H1 (cell line): Measurements from ENCODE around the gene ERICH3. TPM values are rescaled to one million over a fixed set of nuclear protein-coding genes. Genes with fewer than 3 reads are reported as not detected.

Experiments used
- CTCF ChIA-PET: fragments of 300-600 bp; sonication (Branson Sonifier 250); formaldehyde crosslinking; loops from one replicate; lab custom pipeline; 2021; ENCODE audit not compliant: partially characterized antibody; lab: Charles Lee
- POLR2A ChIA-PET: fragments of 300-600 bp; sonication (Branson Sonifier 250); formaldehyde crosslinking; loops from one replicate; lab custom pipeline; 2021; ENCODE audit warnings: inconsistent platforms; ENCODE audit not compliant: partially characterized antibody; lab: Charles Lee
- DNase-seq, 2 experiments: peaks; one replicate each; pipeline versions ENCODE4 v3.0.0 to v3.0.0-alpha.2; 2010 to 2022; ENCODE audit warnings: low spot score in 2 of 2, low read depth in 1 of 2, mixed read lengths in 1 of 2
- FAIRE-seq: peaks from 2 replicates; lab custom pipeline; 2011; peaks lifted over from hg19 to GRCh38; lab: Jason Lieb, UNC
- H2AFZ ChIP-seq: 2 replicates; pipeline ENCODE4 v1.8.1; 2012; ENCODE audit warnings: low read length, inconsistent platforms
- H2AK5ac ChIP-seq: 2 replicates; pipeline ENCODE4 v1.6.1; 2013; ENCODE audit warnings: low read depth, low read length
- H2BK120ac ChIP-seq: replicated peaks from 2 replicates; pipeline ENCODE3; 2013; ENCODE audit warnings: low read depth, low read length, inconsistent platforms
- H2BK12ac ChIP-seq: 2 replicates; pipeline ENCODE4 v1.6.1; 2013; ENCODE audit warnings: low read depth, low read length
- H2BK15ac ChIP-seq: 2 replicates; pipeline ENCODE4 v1.6.1; 2013; ENCODE audit warnings: low read length
- H2BK20ac ChIP-seq: 2 replicates; pipeline ENCODE4 v1.6.1; 2013; ENCODE audit warnings: low read length
- H2BK5ac ChIP-seq: 2 replicates; pipeline ENCODE4 v1.6.1; 2013; ENCODE audit warnings: low read depth, low read length
- H3K14ac ChIP-seq: 2 replicates; pipeline ENCODE4 v1.6.1; 2013; ENCODE audit warnings: inconsistent platforms; ENCODE audit not compliant: insufficient read length
- H3K18ac ChIP-seq: 2 replicates; pipeline ENCODE4 v1.6.1; 2013; ENCODE audit warnings: low read length; ENCODE audit errors: extremely low read depth
- H3K23ac ChIP-seq: 2 replicates; pipeline ENCODE4 v1.6.1; 2013; ENCODE audit warnings: inconsistent platforms; ENCODE audit not compliant: insufficient read length
- H3K23me2 ChIP-seq: 2 replicates; pipeline ENCODE4 v1.6.1; 2013; ENCODE audit warnings: low read depth, low read length
- H3K27ac ChIP-seq: 2 replicates; pipeline ENCODE4 v1.6.1; 2011; ENCODE audit warnings: low read depth, low read length, inconsistent platforms
- H3K27me3 ChIP-seq, 4 experiments: replicated peaks in 1 of 4; 1 replicate in 1 of 4; 2 replicates in 3 of 4; pipeline versions ENCODE4 v1.6.1 to v1.8.1; 2011 to 2013; ENCODE audit warnings: low read length in 3 of 4, mild to moderate bottlenecking in 3 of 4, inconsistent platforms in 2 of 4, mixed read lengths in 2 of 4, moderate library complexity in 1 of 4; ENCODE audit not compliant: control insufficient read depth in 3 of 4, insufficient read depth in 3 of 4; ENCODE audit errors: extremely low read depth in 1 of 4
- H3K36me3 ChIP-seq, 4 experiments: 2 replicates each; pipeline versions ENCODE4 v1.6.1 to v1.8.1; 2011 to 2013; ENCODE audit warnings: mild to moderate bottlenecking in 4 of 4, low read length in 3 of 4, moderate library complexity in 2 of 4, control low read depth in 1 of 4, inconsistent platforms in 1 of 4; ENCODE audit not compliant: insufficient read depth in 4 of 4, control insufficient read depth in 2 of 4
- H3K4ac ChIP-seq: replicated peaks from 2 replicates; pipeline ENCODE3; 2013; ENCODE audit warnings: low read length, low read depth, mixed read lengths, inconsistent platforms; ENCODE audit not compliant: insufficient read length
- H3K4me1 ChIP-seq, 4 experiments: replicated peaks in 1 of 4; 1 replicate in 1 of 4; 2 replicates in 3 of 4; pipeline versions ENCODE4 v1.6.1 to v1.8.1; 2011 to 2013; ENCODE audit warnings: low read length in 3 of 4, inconsistent platforms in 2 of 4, mixed read lengths in 1 of 4; ENCODE audit not compliant: insufficient read depth in 4 of 4, control insufficient read depth in 3 of 4
- H3K4me2 ChIP-seq, 2 experiments: 2 replicates each; pipeline versions ENCODE4 v1.6.1 to v1.8.1; 2011 to 2013; ENCODE audit warnings: low read depth in 2 of 2, low read length in 2 of 2, control low read depth in 1 of 2, inconsistent platforms in 1 of 2, mild to moderate bottlenecking in 1 of 2; ENCODE audit not compliant: insufficient read depth in 1 of 2
- H3K4me3 ChIP-seq, 4 experiments: fragments of 200-600, 300-600 bp in 1 of 4; sonication (generic), shearing (Covaris generic), sonication (Bioruptor Twin) in 1 of 4; 2 replicates each; pipeline versions ENCODE4 v1.5.1 to v1.8.1; 2011 to 2016; ENCODE audit warnings: low read length in 4 of 4, low read depth in 3 of 4, control low read depth in 2 of 4, inconsistent platforms in 2 of 4, mild to moderate bottlenecking in 2 of 4, mixed read lengths in 1 of 4, moderate library complexity in 1 of 4; ENCODE audit not compliant: insufficient read depth in 2 of 4; ENCODE audit errors: extremely low read depth in 1 of 4
- H3K56ac ChIP-seq: replicated peaks from 2 replicates; pipeline ENCODE3; 2013; ENCODE audit warnings: low read depth, mild to moderate bottlenecking, mixed read lengths, low read length, inconsistent platforms; ENCODE audit not compliant: insufficient read length
- H3K79me1 ChIP-seq: 2 replicates; pipeline ENCODE4 v1.6.1; 2013; ENCODE audit warnings: low read depth, low read length, control low read depth
- H3K79me2 ChIP-seq, 2 experiments: 2 replicates each; pipeline versions ENCODE4 v1.6.1 to v1.8.1; 2012 to 2013; ENCODE audit warnings: low read length in 2 of 2, mild to moderate bottlenecking in 2 of 2, inconsistent platforms in 1 of 2; ENCODE audit not compliant: insufficient read depth in 2 of 2, control insufficient read depth in 1 of 2
- H3K9ac ChIP-seq, 4 experiments: replicated peaks in 1 of 4; 1 replicate in 1 of 4; 2 replicates in 3 of 4; pipeline versions ENCODE4 v1.6.1 to v1.8.1; 2011 to 2013; ENCODE audit warnings: low read depth in 3 of 4, low read length in 3 of 4, control low read depth in 2 of 4, mild to moderate bottlenecking in 2 of 4, moderate library complexity in 2 of 4, inconsistent platforms in 1 of 4; ENCODE audit errors: extremely low read depth in 1 of 4
- H3K9me3 ChIP-seq, 2 experiments: 2 replicates each; pipeline versions ENCODE4 v1.6.1 to v1.8.1; 2012 to 2013; ENCODE audit warnings: mild to moderate bottlenecking in 2 of 2, moderate library complexity in 2 of 2, control low read depth in 1 of 2, inconsistent platforms in 1 of 2, low read depth in 1 of 2, low read length in 1 of 2, mixed read lengths in 1 of 2; ENCODE audit not compliant: insufficient read depth in 2 of 2
- H4K20me1 ChIP-seq, 2 experiments: replicated peaks in 1 of 2; 2 replicates each; pipeline versions ENCODE3 to v1.8.1; 2011 to 2013; ENCODE audit warnings: inconsistent platforms in 2 of 2, low read length in 2 of 2, mild to moderate bottlenecking in 1 of 2; ENCODE audit not compliant: insufficient read depth in 2 of 2, control insufficient read depth in 1 of 2
- H4K5ac ChIP-seq: 2 replicates; pipeline ENCODE4 v1.6.1; 2013; ENCODE audit warnings: low read length, low read depth, mixed read lengths, inconsistent platforms; ENCODE audit not compliant: insufficient read length
- H4K8ac ChIP-seq: 2 replicates; pipeline ENCODE4 v1.8.0; 2013; ENCODE audit warnings: mild to moderate bottlenecking, moderate library complexity, low read length, inconsistent platforms; ENCODE audit not compliant: insufficient read depth; ENCODE audit errors: extremely low read depth
- H4K91ac ChIP-seq: replicated peaks from 2 replicates; pipeline ENCODE3; 2013; ENCODE audit warnings: low read length, mixed read lengths, inconsistent platforms; ENCODE audit not compliant: insufficient read length
- ASH2L ChIP-seq: fragments of 200-600, 300-600 bp; sonication (generic); IDR thresholded peaks from one replicate; pipeline ENCODE4 v1.7.1; 2017; ENCODE audit warnings: low read length
- CTBP2 ChIP-seq: IDR thresholded peaks from 2 replicates; pipeline ENCODE4 v1.7.0; 2011; ENCODE audit warnings: borderline replicate concordance, mild to moderate bottlenecking, moderate library complexity, mixed read lengths, low read length; ENCODE audit not compliant: insufficient read depth, insufficient read length
- GABPA ChIP-seq: IDR thresholded peaks from 2 replicates; pipeline ENCODE4 v1.6.1; 2011; ENCODE audit warnings: mild to moderate bottlenecking, low read length, moderate library complexity, borderline replicate concordance; ENCODE audit not compliant: insufficient read depth
- MAFK ChIP-seq: IDR thresholded peaks from 2 replicates; pipeline ENCODE4 v1.6.1; 2012; ENCODE audit warnings: low read depth, mild to moderate bottlenecking, improper control_type of control experiment, low read length
- SIN3A ChIP-seq, 2 experiments: IDR thresholded peaks in 1 of 2; conservative IDR thresholded peaks in 1 of 2; 2 replicates each; pipeline ENCODE4 v1.6.1; 2011 to 2012; ENCODE audit warnings: low read length in 2 of 2, improper control_type of control experiment in 1 of 2, low read depth in 1 of 2, mild to moderate bottlenecking in 1 of 2
- SIX5 ChIP-seq: IDR thresholded peaks from 2 replicates; pipeline ENCODE4 v1.6.1; 2011; ENCODE audit warnings: mild to moderate bottlenecking, low read depth, low read length
- SRF ChIP-seq: IDR thresholded peaks from 2 replicates; pipeline ENCODE4 v1.6.1; 2011; ENCODE audit warnings: mild to moderate bottlenecking, low read depth, low read length, moderate library complexity
- WGBS, 2 experiments: shearing (Covaris generic) in 1 of 2; methylation state at CpG; one replicate each; pipeline versions ENCODE4 v1.1.6 to v1.1.7; 2013 to 2015; ENCODE audit warnings: low lambda C conversion rate in 2 of 2, mixed read lengths in 2 of 2, inconsistent platforms in 1 of 2, low coverage in 1 of 2, missing lambda C conversion rate in 1 of 2; ENCODE audit not compliant: insufficient replicate concordance in 2 of 2, insufficient coverage in 1 of 2, insufficient read length in 1 of 2; ENCODE audit errors: extremely low coverage in 1 of 2, missing lambda C conversion rate in 1 of 2; 5-methylcytosine and 5-hydroxymethylcytosine counted together
- polyA plus RNA-seq, 7 experiments: library from polyadenylated mRNA; depleted of rRNA in 3 of 7; stranded (reverse) in 5 of 7; unstranded in 2 of 7; fragments of >200 nt in 5 of 7; fragments of 200-250 nt in 2 of 7; gene quantifications; 1 replicate in 5 of 7; 2 replicates in 1 of 7; 4 replicates in 1 of 7; pipeline versions ENCODE4 v1.2.1 to v1.2.3, GENCODE V29; 2011 to 2013; ENCODE audit warnings: missing spikeins in 2 of 7, mixed read lengths in 2 of 7
- total RNA-seq: library from RNA; stranded (reverse); fragmentation: NEBNext Ultra II Directional; extraction: Animal tissue kit (Norgen Biotek cat#: 25700); gene quantifications from 2 replicates; pipeline ENCODE4 v1.2.1, GENCODE V29; 2021
- TF ChIP-seq, protein P1 (sequence below): IDR thresholded peaks from 2 replicates; pipeline ENCODE4 v1.6.1; 2011; ENCODE audit warnings: low read depth, mild to moderate bottlenecking, low read length; ENCODE audit not compliant: insufficient read depth

Gene ERICH3
- total and polyA plus RNA-seq, 2 of the 8 experiments (the other 6 are each of a cell fraction or from before 2014, with no cell fraction given): 0.02 TPM; not detected in 1

GRCh38 chr1:74549932-74550331, 123.7 kb downstream of the ERICH3 start:
- Histone ChIP-seq H4K20me1 (no peaks in the 10 kb centered on the region), H3K36me3 (no peaks in the 10 kb centered on the region), H4K91ac (no peak overlapping the region), H3K27me3 (no peaks in the 10 kb centered on the region), H3K4me1 (no peaks in the 10 kb centered on the region), H2BK20ac (no peak overlapping the region), H3K9ac (no peak overlapping the region), H3K9me3 (no peaks in the 10 kb centered on the region), H3K79me2 (no peaks in the 10 kb centered on the region), H2BK15ac (no peak overlapping the region), H4K8ac (no peak overlapping the region), H3K27ac (no peak overlapping the region), H4K5ac (no peak overlapping the region), H3K14ac (no peak overlapping the region), H3K4ac (no peak overlapping the region), H3K23me2 (no peaks in the 10 kb centered on the region), H3K23ac (no peak overlapping the region), H2BK120ac (no peak overlapping the region), H2AK5ac (no peak overlapping the region), H3K4me3 (no peak overlapping the region), H3K79me1 (no peaks in the 10 kb centered on the region), H2BK12ac (no peak overlapping the region), H2AFZ (no peak overlapping the region), H3K18ac (no peak overlapping the region), H2BK5ac (no peak overlapping the region), H3K4me2 (no peak overlapping the region), H3K56ac (no peak overlapping the region)
- ChIA-PET POLR2A (no interaction called here), CTCF (interaction anchor here (1.3 kb wide), 1 partner anchor 9 kb away, joined by 4 read pairs; no protein-coding TSS in a partner anchor)
- no peak for DNase-seq
- FAIRE-seq: no peak
- 94% methylated on average over 2 of the region's 2 CpGs; no CpG with 5 or more reads in 1 of the 2 experiments for WGBS, 2 experiments
- TF ChIP-seq, protein P1, sequence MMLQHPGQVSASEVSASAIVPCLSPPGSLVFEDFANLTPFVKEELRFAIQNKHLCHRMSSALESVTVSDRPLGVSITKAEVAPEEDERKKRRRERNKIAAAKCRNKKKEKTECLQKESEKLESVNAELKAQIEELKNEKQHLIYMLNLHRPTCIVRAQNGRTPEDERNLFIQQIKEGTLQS: no peak
- TF ChIP-seq ASH2L: no peak
- no peak for TF ChIP-seq SRF
- no peak for TF ChIP-seq MAFK
- no peak for TF ChIP-seq SIN3A (conservative IDR thresholded peaks at IDR 0.05 in 1 of 2, IDR thresholded peaks at IDR 0.05 in 1 of 2; ENCODE audit: low read depth in 1 of 2, low read length in 2 of 2)
- no peak for TF ChIP-seq CTBP2
- no peak for TF ChIP-seq GABPA
- TF ChIP-seq SIX5: no peak
